Panc1 (cell line): ENCODE results near the gene CCDC169. TPM values are rescaled to one million over a fixed set of nuclear protein-coding genes. Genes with fewer than 3 reads are reported as not detected.

Experiments used
- ATAC-seq: fragments of 200-7000 bp; cut with Tn5 transposase; 2 replicates; pipeline ENCODE4 v1.9.1; 2020; ENCODE audit warnings: mild to moderate bottlenecking, moderate library complexity
- BruUV-seq: library from RNA; stranded (reverse); fragments of 400-500 nt; replicated peaks from 2 replicates; lab custom pipeline; 2021; lab: Mats Ljungman, UMichigan
- CTCF ChIA-PET: fragments of 300-600 bp; sonication (Branson Sonifier 250); formaldehyde crosslinking; loops from one replicate; lab custom pipeline; 2022; ENCODE audit warnings: antibody characterized with exemption; lab: Charles Lee
- POLR2A ChIA-PET: fragments of 300-600 bp; sonication (Branson Sonifier 250); formaldehyde crosslinking; loops from one replicate; lab custom pipeline; 2022; ENCODE audit warnings: antibody characterized with exemption; lab: Charles Lee
- DNase-seq: peaks from one replicate; pipeline ENCODE4 v3.0.0-alpha.2; 2010; ENCODE audit warnings: low read depth, low spot score
- H3K27ac ChIP-seq: 2 replicates; pipeline ENCODE4 v1.5.1; 2011; ENCODE audit warnings: mild to moderate bottlenecking, low read length, inconsistent platforms
- H3K27me3 ChIP-seq: fragments of 200-500 bp; sonication (Bioruptor generic); 2 replicates; pipeline ENCODE4 v1.6.0; 2014; ENCODE audit warnings: low read length, inconsistent platforms; ENCODE audit not compliant: control insufficient read depth, insufficient read depth
- H3K36me3 ChIP-seq: fragments of 200-500 bp; sonication (Bioruptor generic); 2 replicates; pipeline ENCODE4 v1.5.1; 2014; ENCODE audit warnings: inconsistent platforms, mild to moderate bottlenecking, low read length, moderate library complexity; ENCODE audit not compliant: control insufficient read depth, insufficient read depth
- H3K4me1 ChIP-seq: 2 replicates; pipeline ENCODE4 v1.5.1; 2011; ENCODE audit warnings: inconsistent platforms, mild to moderate bottlenecking, low read length, moderate library complexity; ENCODE audit not compliant: control insufficient read depth, insufficient read depth
- H3K4me3 ChIP-seq, 2 experiments: 2 replicates each; pipeline ENCODE4 v1.5.1; 2011 to 2012; ENCODE audit warnings: low read depth in 2 of 2, low read length in 2 of 2, mild to moderate bottlenecking in 2 of 2, inconsistent platforms in 1 of 2, moderate library complexity in 1 of 2
- H3K9me3 ChIP-seq: fragments of 200-500 bp; sonication (Bioruptor generic); 2 replicates; pipeline ENCODE4 v1.5.1; 2014; ENCODE audit warnings: low read depth, mild to moderate bottlenecking, inconsistent platforms, low read length, moderate library complexity; ENCODE audit not compliant: control insufficient read depth, insufficient read depth
- CTCF ChIP-seq: fragments of 450-650 bp; IDR thresholded peaks from 2 replicates; pipeline ENCODE4 v1.5.1; 2017; ENCODE audit warnings: mild to moderate bottlenecking
- POLR2AphosphoS5 ChIP-seq: IDR thresholded peaks from 2 replicates; pipeline ENCODE4 v1.6.1; 2012; ENCODE audit warnings: mild to moderate bottlenecking, low read depth, low read length, moderate library complexity
- SIN3A ChIP-seq: IDR thresholded peaks from 2 replicates; pipeline ENCODE4 v1.6.1; 2012; ENCODE audit warnings: low read depth, mild to moderate bottlenecking, low read length, moderate library complexity, borderline replicate concordance; ENCODE audit not compliant: insufficient read depth
- TCF7L2 ChIP-seq: IDR thresholded peaks from 2 replicates; pipeline ENCODE4 v1.6.1; 2011; ENCODE audit warnings: mild to moderate bottlenecking, low read depth, low read length, inconsistent platforms
- in situ Hi-C: cut with HindIII; loops from 2 replicates; pipeline ENCODE4 v1.10.0; 2016; ENCODE audit warnings: low sequenced_read_pairs, low pct_unique_long_range_greater_than_20kb
- intact Hi-C: fragments of 100-400 bp; cut with micrococcal nuclease; formaldehyde crosslinking; loops from one replicate; pipeline ENCODE4 v1.10.0; 2022; ENCODE audit not compliant: unreplicated experiment
- total RNA-seq: library from RNA; stranded (reverse); gene quantifications from one replicate; pipeline ENCODE4 v1.2.1, GENCODE V29; 2021; ENCODE audit not compliant: unreplicated experiment
- TF ChIP-seq, protein P1 (sequence below), 2 experiments: IDR thresholded peaks; 2 replicates each; pipeline ENCODE4 v1.6.1; 2011 to 2012; ENCODE audit warnings: low read depth in 2 of 2, control low read depth in 1 of 2, low read length in 1 of 2, mild to moderate bottlenecking in 1 of 2, moderate library complexity in 1 of 2; ENCODE audit not compliant: insufficient read depth in 1 of 2

The CCDC169 gene
- total RNA-seq, 1 experiment from 2014 or later, result 2.3 TPM

DNA sequence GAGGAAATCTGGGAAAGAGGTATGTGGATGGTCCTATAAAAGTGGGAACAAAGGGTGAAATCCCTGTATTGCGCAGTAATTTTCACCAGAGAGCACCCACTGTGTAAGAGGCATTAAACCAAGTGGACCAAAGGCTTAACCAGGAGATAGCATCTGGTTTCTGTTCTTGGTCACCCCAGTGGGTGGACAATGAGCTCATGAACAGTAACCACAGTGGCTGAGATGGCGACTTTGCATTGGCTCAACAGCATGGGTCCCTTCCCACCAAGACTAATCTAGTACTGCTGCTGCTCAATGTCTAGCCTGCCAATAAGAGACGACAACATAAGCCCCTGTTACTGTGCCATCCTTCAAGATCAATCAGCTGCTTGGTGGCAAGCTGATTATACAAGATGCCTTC, 36.6 kb downstream of the CCDC169 start:
- TF ChIP-seq TCF7L2, result no peak
- TF ChIP-seq, protein P1, sequence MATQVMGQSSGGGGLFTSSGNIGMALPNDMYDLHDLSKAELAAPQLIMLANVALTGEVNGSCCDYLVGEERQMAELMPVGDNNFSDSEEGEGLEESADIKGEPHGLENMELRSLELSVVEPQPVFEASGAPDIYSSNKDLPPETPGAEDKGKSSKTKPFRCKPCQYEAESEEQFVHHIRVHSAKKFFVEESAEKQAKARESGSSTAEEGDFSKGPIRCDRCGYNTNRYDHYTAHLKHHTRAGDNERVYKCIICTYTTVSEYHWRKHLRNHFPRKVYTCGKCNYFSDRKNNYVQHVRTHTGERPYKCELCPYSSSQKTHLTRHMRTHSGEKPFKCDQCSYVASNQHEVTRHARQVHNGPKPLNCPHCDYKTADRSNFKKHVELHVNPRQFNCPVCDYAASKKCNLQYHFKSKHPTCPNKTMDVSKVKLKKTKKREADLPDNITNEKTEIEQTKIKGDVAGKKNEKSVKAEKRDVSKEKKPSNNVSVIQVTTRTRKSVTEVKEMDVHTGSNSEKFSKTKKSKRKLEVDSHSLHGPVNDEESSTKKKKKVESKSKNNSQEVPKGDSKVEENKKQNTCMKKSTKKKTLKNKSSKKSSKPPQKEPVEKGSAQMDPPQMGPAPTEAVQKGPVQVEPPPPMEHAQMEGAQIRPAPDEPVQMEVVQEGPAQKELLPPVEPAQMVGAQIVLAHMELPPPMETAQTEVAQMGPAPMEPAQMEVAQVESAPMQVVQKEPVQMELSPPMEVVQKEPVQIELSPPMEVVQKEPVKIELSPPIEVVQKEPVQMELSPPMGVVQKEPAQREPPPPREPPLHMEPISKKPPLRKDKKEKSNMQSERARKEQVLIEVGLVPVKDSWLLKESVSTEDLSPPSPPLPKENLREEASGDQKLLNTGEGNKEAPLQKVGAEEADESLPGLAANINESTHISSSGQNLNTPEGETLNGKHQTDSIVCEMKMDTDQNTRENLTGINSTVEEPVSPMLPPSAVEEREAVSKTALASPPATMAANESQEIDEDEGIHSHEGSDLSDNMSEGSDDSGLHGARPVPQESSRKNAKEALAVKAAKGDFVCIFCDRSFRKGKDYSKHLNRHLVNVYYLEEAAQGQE (IDR thresholded peaks at IDR 0.05; ENCODE audit: insufficient read depth in 1 of 2, low read depth in 2 of 2, low read length in 1 of 2), result no peak
- TF ChIP-seq SIN3A, result no peak
- no peak for TF ChIP-seq CTCF
- no peak for TF ChIP-seq POLR2AphosphoS5
- Histone ChIP-seq H3K36me3 (no peaks in the 10 kb centered on the region), H3K4me3 (no peak overlapping the region), H3K27ac (no peak overlapping the region), H3K27me3 (no peaks in the 10 kb centered on the region), H3K9me3 (no peaks in the 10 kb centered on the region), H3K4me1 (no peaks in the 10 kb centered on the region)
- intact Hi-C loops (no loop called here), in situ Hi-C loops (no loop called here)
- ATAC-seq, result no peak
- BruUV-seq, result no TSS peak
- POLR2A ChIA-PET, result no interaction called here
- DNase-seq, result no peak
- CTCF ChIA-PET, result no interaction called here

DNA sequence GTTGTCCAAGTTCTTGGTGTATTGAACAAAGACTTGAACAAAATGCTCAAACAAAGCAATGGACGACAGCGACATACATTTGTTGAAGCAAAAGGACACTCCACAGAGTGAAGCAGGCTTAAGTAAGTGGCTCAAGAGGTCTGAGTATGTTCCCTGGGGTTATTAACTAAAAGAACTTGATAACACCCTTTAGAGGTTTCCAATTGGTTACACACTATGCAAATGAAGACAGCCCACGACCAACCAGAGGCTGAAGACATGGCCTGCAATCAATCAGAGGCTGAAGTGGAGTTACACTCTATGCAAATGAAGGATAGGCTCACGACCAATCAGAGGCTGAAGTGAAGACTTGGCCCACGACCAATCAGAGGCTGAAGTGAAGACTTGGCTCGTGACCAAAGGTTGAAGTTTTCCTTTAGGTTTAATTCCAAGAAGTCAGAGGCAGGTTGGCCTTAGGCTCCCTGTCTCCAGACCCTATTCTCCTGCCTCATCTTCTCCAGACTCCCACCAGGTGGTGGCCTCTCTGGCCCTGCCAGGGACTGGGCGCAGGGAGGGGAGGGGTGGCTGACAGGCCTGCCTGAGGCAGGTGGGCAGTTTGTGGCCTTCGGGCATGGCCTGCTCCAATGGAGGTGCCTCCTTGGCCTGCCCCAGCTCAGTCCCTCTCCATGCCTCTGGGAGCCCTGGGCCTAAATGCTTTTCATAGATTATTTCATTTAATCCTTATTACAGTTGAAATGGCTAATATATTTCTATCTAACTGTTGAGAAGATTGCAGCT, 38.1 kb downstream of the CCDC169 start:
- no peaks in the 10 kb centered on the region for H3K9me3 ChIP-seq
- POLR2A ChIA-PET, result no interaction called here
- no TSS peak for BruUV-seq
- TF ChIP-seq SIN3A (no peak), TCF7L2 (no peak)
- no peaks in the 10 kb centered on the region for H3K4me1 ChIP-seq
- CTCF ChIA-PET, result no interaction called here
- intact Hi-C loops, result no loop called here
- ATAC-seq (no peak), DNase-seq (no peak)
- no peaks in the 10 kb centered on the region for H3K27me3 ChIP-seq
- in situ Hi-C loops, result no loop called here
- H3K4me3 ChIP-seq, result no peak overlapping the region
- H3K27ac ChIP-seq, result no peak overlapping the region
- no peaks in the 10 kb centered on the region for H3K36me3 ChIP-seq

GRCh38 chr13:36258831-36259230, 38.8 kb downstream of the CCDC169 start:
- CTCF ChIA-PET, result no interaction called here
- no peak for DNase-seq

More at GRCh38 chr13:36258831-36259230, 38.8 kb downstream of the CCDC169 start:
- ATAC-seq, result no peak
- in situ Hi-C loops (no loop called here), intact Hi-C loops (no loop called here)
- Histone ChIP-seq H3K36me3 (no peaks in the 10 kb centered on the region), H3K4me3 (no peak overlapping the region), H3K9me3 (no peaks in the 10 kb centered on the region), H3K27me3 (no peaks in the 10 kb centered on the region), H3K27ac (no peak overlapping the region), H3K4me1 (no peaks in the 10 kb centered on the region)
- POLR2A ChIA-PET, result no interaction called here
- TF ChIP-seq POLR2AphosphoS5, result no peak
- TF ChIP-seq CTCF, result no peak
- no peak for TF ChIP-seq TCF7L2
- TF ChIP-seq, protein P1 (IDR thresholded peaks at IDR 0.05; ENCODE audit: insufficient read depth in 1 of 2, low read depth in 2 of 2, low read length in 1 of 2), result no peak
- TF ChIP-seq SIN3A, result no peak
- BruUV-seq, result no TSS peak
